HG03280 (cell line): ENCODE results near the gene ZNF438.
A peak's percentile ranks its signal among the peaks of the same experiment; 100 is the strongest.
"Not testable (repeated sequence)": the region's sequence is repeated elsewhere in the genome, so short reads cannot be mapped to it uniquely, and the experiment has no call there.

Experiments
- ATAC-seq: cut with Tn5 transposase; IDR thresholded peaks from one replicate; pipeline ENCODE4 v1.9.1; 2021; ENCODE audit warnings: mild to moderate bottlenecking, moderate library complexity; ENCODE audit not compliant: unreplicated experiment

ZNF438 gene

GRCh38 chr10:30949218-30949617 lies 82.4 kb downstream of the ZNF438 start:
- ATAC-seq: not testable (repeated sequence)

GRCh38 chr10:30944005-30944404 lies 87.7 kb downstream of the ZNF438 start:
- no peak for ATAC-seq

- no peak for ATAC-seq
Measured at GRCh38 chr10:30943451-30943850, 88.2 kb downstream of the ZNF438 start.

- no peak for ATAC-seq
Measured at GRCh38 chr10:30940256-30940655, 91.4 kb downstream of the ZNF438 start.

GRCh38 chr10:30939643-30940251 lies 91.9 kb downstream of the ZNF438 start:
- no peak for ATAC-seq

GRCh38 chr10:30935078-30935477 lies 96.6 kb downstream of the ZNF438 start:
- no peak for ATAC-seq

GRCh38 chr10:30931094-30931493 lies 100.6 kb downstream of the ZNF438 start:
- ATAC-seq: no peak

GRCh38 chr10:30929901-30930520 lies 101.7 kb downstream of the ZNF438 start:
- no peak for ATAC-seq

GRCh38 chr10:30929311-30929729 lies 102.3 kb downstream of the ZNF438 start:
- ATAC-seq: not testable (repeated sequence)

GRCh38 chr10:30928742-30929141 lies 102.9 kb downstream of the ZNF438 start:
- peak; percentile 85 for ATAC-seq

- ATAC-seq: no peak
Measured at GRCh38 chr10:30918651-30919050, 113.0 kb downstream of the ZNF438 start.

GRCh38 chr10:30917789-30918188 lies 113.9 kb downstream of the ZNF438 start:
- no peak for ATAC-seq

GRCh38 chr10:30917067-30917466 lies 114.6 kb downstream of the ZNF438 start:
- no peak for ATAC-seq

- ATAC-seq: no peak
Measured at GRCh38 chr10:30915146-30915545, 116.5 kb downstream of the ZNF438 start.

- ATAC-seq: no peak
Measured at GRCh38 chr10:30911303-30911863, 120.3 kb downstream of the ZNF438 start.

GRCh38 chr10:30903397-30904138 lies 128.1 kb downstream of the ZNF438 start:
- ATAC-seq: no peak

GRCh38 chr10:30902621-30903396 lies 128.9 kb downstream of the ZNF438 start:
- no peak for ATAC-seq

GRCh38 chr10:30901487-30901886 lies 130.2 kb downstream of the ZNF438 start:
- ATAC-seq: not testable (repeated sequence)

GRCh38 chr10:30898964-30899363 lies 132.7 kb downstream of the ZNF438 start:
- no peak for ATAC-seq

- no peak for ATAC-seq
Measured at GRCh38 chr10:30897547-30897946, 134.1 kb downstream of the ZNF438 start.

GRCh38 chr10:30897048-30897447 lies 134.6 kb downstream of the ZNF438 start:
- no peak for ATAC-seq
